Mesenchymal stem cell (in vitro differentiated cells and primary cell): ENCODE data around the gene LSM4. TPM values are rescaled to one million over a fixed set of nuclear protein-coding genes. Genes with fewer than 3 reads are reported as not detected.

ENCODE experiments used
- DNase-seq: peaks from one replicate; pipeline ENCODE4 v3.0.0-alpha.2; 2013
- H2AFZ ChIP-seq: one replicate; pipeline ENCODE4 v1.6.1; 2013; ENCODE audit warnings: low read depth, mild to moderate bottlenecking, control low read depth, inconsistent platforms, low read length, moderate library complexity
- H2AK5ac ChIP-seq: 2 replicates; pipeline ENCODE4 v1.6.1; 2013; ENCODE audit warnings: low read length, moderate library complexity, mild to moderate bottlenecking, inconsistent platforms; ENCODE audit not compliant: severe bottlenecking
- H2BK120ac ChIP-seq: one replicate; pipeline ENCODE4 v1.6.1; 2013; ENCODE audit warnings: low read depth, mild to moderate bottlenecking, inconsistent platforms, low read length, moderate library complexity
- H2BK12ac ChIP-seq, 2 experiments: one replicate each; pipeline ENCODE4 v1.6.1; 2013; ENCODE audit warnings: inconsistent platforms in 2 of 2, low read length in 2 of 2, mild to moderate bottlenecking in 2 of 2, moderate library complexity in 2 of 2, control low read depth in 1 of 2
- H2BK15ac ChIP-seq: one replicate; pipeline ENCODE4 v1.6.1; 2013; ENCODE audit warnings: mild to moderate bottlenecking, low read depth, inconsistent platforms; ENCODE audit not compliant: poor library complexity, severe bottlenecking
- H2BK5ac ChIP-seq: 2 replicates; pipeline ENCODE4 v1.6.1; 2013; ENCODE audit warnings: low read depth, mild to moderate bottlenecking, low read length, control low read depth, inconsistent platforms; ENCODE audit not compliant: poor library complexity, severe bottlenecking
- H3K14ac ChIP-seq, 2 experiments: one replicate each; pipeline ENCODE4 v1.6.1; 2013; ENCODE audit warnings: inconsistent platforms in 2 of 2, low read length in 2 of 2, control low read depth in 1 of 2, mild to moderate bottlenecking in 1 of 2, moderate library complexity in 1 of 2
- H3K18ac ChIP-seq, 2 experiments: one replicate each; pipeline ENCODE4 v1.6.1; 2013; ENCODE audit warnings: inconsistent platforms in 2 of 2, low read length in 2 of 2, control low read depth in 1 of 2, low read depth in 1 of 2, mild to moderate bottlenecking in 1 of 2
- H3K23ac ChIP-seq, 2 experiments: one replicate each; pipeline ENCODE4 v1.6.1; 2013; ENCODE audit warnings: inconsistent platforms in 2 of 2, low read length in 2 of 2, mild to moderate bottlenecking in 2 of 2, moderate library complexity in 2 of 2, control low read depth in 1 of 2
- H3K27ac ChIP-seq: 2 replicates; pipeline ENCODE4 v1.5.1; 2013; ENCODE audit warnings: mild to moderate bottlenecking, moderate library complexity, low read length, control low read depth, inconsistent platforms; ENCODE audit not compliant: poor library complexity, severe bottlenecking
- H3K27me3 ChIP-seq, 2 experiments: 2 replicates each; pipeline versions ENCODE4 v1.6.1 to v1.7.0; 2013; ENCODE audit warnings: low read length in 2 of 2, mild to moderate bottlenecking in 2 of 2, moderate library complexity in 2 of 2, control low read depth in 1 of 2, inconsistent platforms in 1 of 2; ENCODE audit not compliant: control insufficient read depth in 1 of 2, insufficient read depth in 1 of 2
- H3K36me3 ChIP-seq, 2 experiments: 2 replicates each; pipeline versions ENCODE4 v1.6.1 to v1.7.0; 2013; ENCODE audit warnings: low read length in 2 of 2, control low read depth in 1 of 2, inconsistent platforms in 1 of 2, low read depth in 1 of 2, mild to moderate bottlenecking in 1 of 2; ENCODE audit not compliant: insufficient read depth in 2 of 2, control insufficient read depth in 1 of 2
- H3K4ac ChIP-seq, 2 experiments: one replicate each; pipeline ENCODE4 v1.6.1; 2013; ENCODE audit warnings: inconsistent platforms in 2 of 2, low read length in 2 of 2, mild to moderate bottlenecking in 2 of 2, moderate library complexity in 2 of 2, control low read depth in 1 of 2, low read depth in 1 of 2
- H3K4me1 ChIP-seq: 2 replicates; pipeline ENCODE4 v1.6.1; 2013; ENCODE audit warnings: low read depth, low read length, control low read depth; ENCODE audit not compliant: control insufficient read depth, insufficient read depth
- H3K4me2 ChIP-seq: 2 replicates; pipeline ENCODE4 v1.6.1; 2013; ENCODE audit warnings: low read length, mild to moderate bottlenecking, inconsistent platforms; ENCODE audit not compliant: poor library complexity, severe bottlenecking
- H3K4me3 ChIP-seq, 2 experiments: 2 replicates each; pipeline versions ENCODE4 v1.5.1 to v1.7.0; 2013; ENCODE audit warnings: low read length in 2 of 2, mild to moderate bottlenecking in 2 of 2, control low read depth in 1 of 2, low read depth in 1 of 2; ENCODE audit not compliant: insufficient read depth in 1 of 2
- H3K79me1 ChIP-seq: replicated peaks from 2 replicates; pipeline ENCODE4 v1.6.1; 2013; ENCODE audit warnings: mild to moderate bottlenecking, control low read depth, low read length, inconsistent platforms; ENCODE audit not compliant: poor library complexity, severe bottlenecking
- H3K9ac ChIP-seq: 2 replicates; pipeline ENCODE4 v1.7.0; 2013; ENCODE audit warnings: mild to moderate bottlenecking, low read length, moderate library complexity
- H3K9me3 ChIP-seq: 2 replicates; pipeline ENCODE4 v1.7.0; 2013; ENCODE audit warnings: mild to moderate bottlenecking, low read length; ENCODE audit not compliant: control insufficient read depth
- H4K8ac ChIP-seq: one replicate; pipeline ENCODE4 v1.6.1; 2013; ENCODE audit warnings: inconsistent platforms, mild to moderate bottlenecking, low read length, moderate library complexity
- H4K91ac ChIP-seq: one replicate; pipeline ENCODE4 v1.6.1; 2013; ENCODE audit warnings: mild to moderate bottlenecking, low read length, inconsistent platforms
- WGBS: methylation state at CpG from one replicate; pipeline ENCODE4 v1.1.7; 2013; ENCODE audit warnings: mixed read lengths; 5-methylcytosine and 5-hydroxymethylcytosine counted together
- polyA plus RNA-seq, 2 experiments: library from polyadenylated mRNA; stranded (reverse); fragments of 200-250 nt; gene quantifications; one replicate each; pipeline ENCODE4 v1.2.3, GENCODE V29; 2013

The LSM4 gene
- polyA plus RNA-seq (2013, experiment 1 of 2), result 97.6 TPM
- polyA plus RNA-seq (2013, experiment 2 of 2), result 98.6 TPM

DNA sequence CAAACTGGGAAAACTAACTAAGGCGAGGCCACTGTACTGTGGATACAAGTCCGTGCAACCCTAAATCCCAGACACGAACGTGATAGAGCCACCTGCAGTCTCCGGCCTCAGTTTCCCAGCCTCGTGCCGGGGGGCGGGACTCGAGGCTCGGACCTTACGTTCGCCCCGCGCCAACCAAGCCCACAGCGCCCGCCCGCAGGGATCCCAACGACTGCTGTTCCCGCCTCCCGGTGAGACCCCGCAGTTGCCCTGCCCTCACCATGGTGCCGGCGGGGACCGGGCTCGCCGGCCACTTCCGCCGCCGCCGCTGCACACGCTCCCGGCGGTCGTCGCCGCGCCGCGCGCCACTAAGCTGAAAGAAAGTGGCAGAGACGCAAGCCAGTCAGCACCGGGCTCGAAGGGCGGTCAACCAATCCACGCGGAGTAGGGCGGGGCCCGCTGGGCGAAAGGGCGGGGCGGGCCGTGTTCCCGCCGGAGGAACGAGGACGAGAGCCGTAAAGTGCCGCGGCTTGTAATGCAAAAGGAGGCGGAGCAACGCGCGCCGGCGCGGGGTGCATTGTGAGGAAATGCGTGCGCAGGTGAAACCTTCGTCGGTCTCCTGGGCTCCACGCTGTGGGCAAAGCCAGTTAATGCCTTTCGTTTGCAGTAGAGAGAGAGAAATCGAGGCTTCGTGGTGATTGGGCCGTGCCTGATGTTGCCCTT lies at the start of gene LSM4:
Gene LSM4, minus strand, starts transcription at position 318 of the 702 bp plus-strand sequence. Its CDS starts 56 bp downstream, at position 262.
- Histone ChIP-seq H4K8ac (peak within 1 kb of the TSS; percentile 88), H3K4ac (peak within 1 kb of the TSS; percentile 94 to 96), H3K23ac (peak within 1 kb of the TSS in 1 of 2 experiments; percentile 78), H3K27me3 (no peaks in the 10 kb centered on the region), H3K4me1 (peaks cover 13% of the 10 kb centered on the region), H3K18ac (peak within 1 kb of the TSS; percentile 89 to 94), H3K4me2 (peak within 1 kb of the TSS; percentile 94), H2AFZ (peak within 1 kb of the TSS; percentile 86), H2BK120ac (peak within 1 kb of the TSS; percentile 65), H3K27ac (peak within 1 kb of the TSS; percentile 87), H3K9me3 (no peaks in the 10 kb centered on the region), H3K36me3 (peaks cover 9 to 13% of the 10 kb centered on the region in 2 experiments), H4K91ac (peak within 1 kb of the TSS; percentile 94), H3K14ac (peak within 1 kb of the TSS in 1 of 2 experiments; percentile 6), H2BK15ac (peak within 1 kb of the TSS; percentile 63), H2BK5ac (peak within 1 kb of the TSS; percentile 90), H2BK12ac (peak within 1 kb of the TSS; percentile 48 to 60), H3K4me3 (peak within 1 kb of the TSS; percentile 80 to 86), H2AK5ac (peak within 1 kb of the TSS; percentile 94), H3K79me1 (peaks cover 13% of the 10 kb centered on the region), H3K9ac (peak within 1 kb of the TSS; percentile 96)
- DNase-seq, result peak; percentile 97
- WGBS, result under 1% methylated on average over 75 of the region's 75 CpGs

DNA sequence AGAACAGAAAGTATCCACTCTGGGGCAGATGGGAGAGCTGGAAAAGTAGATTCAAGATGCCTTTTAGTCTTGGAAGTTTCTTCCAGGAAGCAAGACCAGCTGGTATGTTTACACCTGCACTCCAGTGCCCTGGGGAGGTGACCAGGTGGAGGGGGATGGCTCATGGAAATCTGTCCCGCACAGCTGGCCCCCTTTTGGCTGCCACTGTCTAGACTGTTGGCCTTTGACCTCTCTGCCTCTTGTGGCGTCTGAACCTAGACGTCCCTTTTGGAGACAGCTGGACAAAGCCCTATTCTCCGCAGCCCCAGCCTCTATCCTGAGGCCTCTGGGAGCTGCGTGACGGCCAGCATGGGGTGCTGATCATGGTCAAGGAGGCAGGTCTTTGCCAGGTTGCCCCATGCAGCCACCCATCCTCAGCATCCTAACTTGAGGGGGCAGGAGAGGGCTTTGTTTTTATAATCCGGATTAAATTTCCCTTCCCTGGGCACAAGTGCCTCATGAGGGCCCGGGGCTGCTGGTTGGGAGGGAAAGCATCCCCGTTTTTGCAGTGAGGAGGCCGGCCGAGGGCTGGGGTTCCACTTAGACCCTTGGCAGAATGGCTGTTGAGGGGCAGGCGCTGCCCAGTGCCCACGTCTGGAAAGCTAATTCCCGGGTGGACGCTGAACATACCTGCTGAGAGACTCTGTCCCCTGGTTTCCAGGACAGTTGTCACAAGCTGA lies 45.8 kb upstream of the LSM4 start:
- Histone ChIP-seq H2BK12ac (peak overlapping the region; percentile 98 to 99), H2BK120ac (peak overlapping the region; percentile 86), H2BK5ac (peak overlapping the region; percentile 54), H3K27ac (peak overlapping the region; percentile 25), H3K18ac (peak overlapping the region; percentile 31 to 81), H3K9ac (no peak overlapping the region), H3K4me2 (no peak overlapping the region), H3K4ac (peak overlapping the region; percentile 83 to 95), H3K36me3 (peaks cover 8 to 17% of the 10 kb centered on the region in 2 experiments), H2BK15ac (peak overlapping the region; percentile 84), H3K4me1 (peaks cover 27% of the 10 kb centered on the region), H4K8ac (peak overlapping the region; percentile 92), H2AFZ (no peak overlapping the region), H3K9me3 (no peaks in the 10 kb centered on the region), H3K27me3 (no peaks in the 10 kb centered on the region), H3K79me1 (peaks cover 7% of the 10 kb centered on the region), H3K14ac (no peak overlapping the region), H3K23ac (no peak overlapping the region), H3K4me3 (no peak overlapping the region), H2AK5ac (peak overlapping the region; percentile 99), H4K91ac (peak overlapping the region; percentile 94)
- WGBS, result 82% methylated on average over 15 of the region's 15 CpGs
- DNase-seq, result no peak

DNA sequence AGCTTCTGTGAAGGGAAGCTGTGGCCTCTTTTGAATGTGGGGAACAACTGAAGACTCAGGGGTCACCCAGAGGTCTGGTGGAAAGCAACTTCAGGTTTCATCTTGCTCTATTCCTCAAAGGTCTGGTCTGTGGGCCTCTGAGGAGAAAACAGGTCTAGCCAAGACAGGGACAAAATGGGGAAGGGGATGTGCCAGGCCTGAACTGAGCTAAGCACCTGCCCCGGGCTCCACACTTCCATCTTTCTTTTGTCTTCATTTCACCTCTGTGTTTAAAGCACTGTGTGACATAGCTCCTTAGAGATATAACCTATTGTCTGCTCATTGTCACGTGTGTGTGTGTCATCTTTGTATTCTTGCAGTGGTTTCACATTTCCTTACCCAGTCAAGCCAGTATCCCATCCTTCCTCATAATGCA lies 43.2 kb upstream of the LSM4 start:
- Histone ChIP-seq H2AK5ac (peak overlapping the region; percentile 94), H3K18ac (peak overlapping the region; percentile 91 to 97), H3K36me3 (peaks cover 25 to 36% of the 10 kb centered on the region in 2 experiments), H3K4me2 (no peak overlapping the region), H3K4ac (peak overlapping the region; percentile 69 to 99), H3K79me1 (peaks cover 12% of the 10 kb centered on the region), H3K9me3 (no peaks in the 10 kb centered on the region), H2BK15ac (peak overlapping the region; percentile 1), H3K23ac (no peak overlapping the region), H2AFZ (no peak overlapping the region), H3K4me3 (no peak overlapping the region), H3K4me1 (peaks cover 24% of the 10 kb centered on the region), H4K8ac (peak overlapping the region; percentile 74), H2BK5ac (peak overlapping the region; percentile 93), H3K27ac (peak overlapping the region; percentile 100), H3K27me3 (no peaks in the 10 kb centered on the region), H4K91ac (peak overlapping the region; percentile 31), H3K9ac (peak overlapping the region; percentile 88), H3K14ac (peak overlapping the region in 1 of 2 experiments; percentile 4), H2BK12ac (peak overlapping the region; percentile 73 to 99), H2BK120ac (peak overlapping the region; percentile 95)
- DNase-seq, result no peak
- 100% methylated on average over 1 of the region's 2 CpGs for WGBS
